Neuron (in vitro differentiated cells): ENCODE results near the gene RGS7.

Experiments
- H2AFZ ChIP-seq: one replicate; pipeline ENCODE4 v1.6.1; 2013; ENCODE audit warnings: low read depth, mild to moderate bottlenecking, inconsistent platforms, low read length, moderate library complexity
- H3K27me3 ChIP-seq: one replicate; pipeline ENCODE4 v1.6.1; 2013; ENCODE audit warnings: low read length; ENCODE audit not compliant: insufficient read depth
- H3K36me3 ChIP-seq: one replicate; pipeline ENCODE4 v1.6.1; 2013; ENCODE audit warnings: low read length; ENCODE audit not compliant: insufficient read depth
- H3K4me1 ChIP-seq: one replicate; pipeline ENCODE4 v1.6.1; 2013; ENCODE audit warnings: low read length; ENCODE audit not compliant: insufficient read depth
- H3K4me3 ChIP-seq: 2 replicates; pipeline ENCODE4 v1.5.1; 2013; ENCODE audit warnings: mild to moderate bottlenecking, low read length, moderate library complexity
- H3K9me3 ChIP-seq: one replicate; pipeline ENCODE4 v1.6.1; 2013; ENCODE audit warnings: low read length

RGS7 gene

DNA sequence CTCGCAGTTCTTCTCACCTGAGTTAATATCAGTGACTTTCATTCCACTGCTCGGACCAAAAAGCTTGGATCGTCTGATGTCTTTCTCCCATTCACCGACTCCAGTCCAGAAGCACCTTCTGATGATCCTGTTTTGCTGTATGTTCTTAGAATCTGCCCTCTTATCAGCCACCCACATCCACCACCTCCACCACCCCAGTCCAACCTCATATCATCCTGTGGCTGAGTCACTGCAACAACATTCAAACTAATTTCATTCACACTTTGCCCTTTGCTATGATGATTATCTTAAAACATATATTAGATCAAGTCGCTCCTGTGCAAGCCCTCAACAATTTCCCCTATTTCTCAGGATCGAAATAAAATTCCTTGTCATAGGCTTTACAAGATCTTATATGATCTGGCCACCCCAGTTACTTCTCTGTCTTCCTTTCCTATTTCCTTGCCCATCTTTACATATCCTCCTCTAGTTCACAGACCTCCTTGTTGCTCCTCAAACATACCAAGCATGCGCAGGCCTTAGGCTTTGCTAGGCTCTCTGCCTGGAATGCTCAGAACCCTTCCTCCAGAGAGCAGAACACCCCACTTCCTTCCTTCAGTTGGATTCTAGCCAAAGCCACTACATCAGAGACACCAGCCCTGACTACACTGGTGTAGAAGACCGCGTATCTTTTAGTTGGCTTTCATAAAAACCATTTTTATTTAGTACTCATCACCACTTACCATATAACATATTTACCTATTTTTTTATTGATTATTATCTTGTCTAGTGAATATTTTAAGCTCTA is 409.4 kb downstream of the RGS7 start:
- no peaks in the 10 kb centered on the region for H3K4me1 ChIP-seq
- H3K9me3 ChIP-seq, result no peaks in the 10 kb centered on the region
- H3K27me3 ChIP-seq, result no peaks in the 10 kb centered on the region
- H3K4me3 ChIP-seq, result no peak overlapping the region
- H3K36me3 ChIP-seq, result no peaks in the 10 kb centered on the region
- H2AFZ ChIP-seq, result no peak overlapping the region

DNA sequence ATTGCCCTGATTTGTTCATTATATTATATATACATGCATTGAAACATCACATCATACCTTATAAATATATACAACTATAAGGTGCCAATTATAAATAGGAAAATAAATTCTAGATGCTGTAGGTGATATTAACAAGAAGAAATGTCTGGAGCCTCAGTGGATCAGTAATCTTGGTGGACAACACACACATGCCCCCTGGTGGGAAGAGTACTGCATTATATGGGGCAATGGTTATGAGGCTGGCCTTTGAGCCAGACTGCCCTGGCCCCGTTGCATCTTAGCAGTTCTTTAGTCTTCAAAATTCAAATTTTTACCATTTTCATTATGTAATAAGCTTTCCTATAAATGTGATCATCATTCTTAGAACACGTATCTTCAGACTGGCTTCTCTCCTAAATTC is 410.1 kb downstream of the RGS7 start:
- H2AFZ ChIP-seq, result no peak overlapping the region
- H3K27me3 ChIP-seq, result no peaks in the 10 kb centered on the region

DNA sequence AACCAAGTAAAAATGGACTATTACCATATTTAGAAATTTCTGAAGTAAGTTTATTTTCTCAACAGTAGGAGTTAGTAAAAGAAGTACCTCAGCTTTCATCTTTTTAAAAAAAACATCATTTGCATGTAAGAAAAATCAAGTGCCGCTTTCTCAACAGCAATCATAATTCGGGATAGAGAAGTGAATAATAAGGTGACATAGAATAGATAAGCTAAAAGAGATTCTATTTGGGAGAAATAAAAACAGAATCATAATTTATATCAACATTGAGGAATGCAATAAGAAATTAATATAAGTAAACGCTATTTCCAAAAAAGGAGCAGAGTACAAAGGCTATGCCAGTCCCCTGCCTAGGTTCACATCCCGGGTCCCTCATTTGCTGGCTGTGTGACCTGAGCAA is 414.1 kb downstream of the RGS7 start:
- no peaks in the 10 kb centered on the region for H3K9me3 ChIP-seq
- H2AFZ ChIP-seq, result no peak overlapping the region
- H3K27me3 ChIP-seq, result no peaks in the 10 kb centered on the region
- H3K36me3 ChIP-seq, result no peaks in the 10 kb centered on the region
- H3K4me1 ChIP-seq, result no peaks in the 10 kb centered on the region
- no peak overlapping the region for H3K4me3 ChIP-seq

More for the DNA sequence above, 410.1 kb downstream of the RGS7 start:
- Histone ChIP-seq H3K9me3 (no peaks in the 10 kb centered on the region), H3K4me3 (no peak overlapping the region), H3K36me3 (no peaks in the 10 kb centered on the region), H3K4me1 (no peaks in the 10 kb centered on the region)

DNA sequence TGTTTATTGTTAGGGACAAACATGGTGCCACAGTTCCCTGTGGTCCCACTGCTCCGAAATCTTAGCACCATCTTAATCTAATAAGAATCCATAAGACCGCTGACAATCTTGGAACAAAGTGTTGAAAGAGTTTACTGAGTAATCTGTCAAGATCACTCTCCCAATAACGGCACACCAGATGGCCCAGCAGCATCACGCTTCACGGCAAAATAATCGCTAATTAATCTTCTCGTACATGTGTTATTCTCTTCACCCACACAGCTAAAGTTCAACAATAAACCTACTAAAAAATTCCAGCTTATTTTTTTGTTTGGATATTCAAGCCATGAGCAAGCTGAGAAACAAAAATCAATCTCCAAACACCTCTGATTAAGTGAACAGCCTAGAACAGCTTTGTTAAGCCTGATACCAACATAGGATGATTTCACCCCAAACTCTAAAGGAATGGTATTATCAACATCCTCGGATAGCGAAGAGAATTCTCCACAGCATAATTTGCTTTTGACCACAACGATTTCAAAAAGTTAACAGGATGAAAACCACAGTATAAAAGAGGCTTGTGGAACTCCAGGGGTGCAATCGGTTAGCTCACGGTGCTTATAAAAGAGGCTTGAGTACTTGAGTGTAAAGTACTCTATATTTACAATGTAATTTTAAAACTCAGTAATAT is 415.2 kb downstream of the RGS7 start:
- H3K4me3 ChIP-seq, result no peak overlapping the region
- H2AFZ ChIP-seq, result no peak overlapping the region
- no peaks in the 10 kb centered on the region for H3K4me1 ChIP-seq
- H3K27me3 ChIP-seq, result no peaks in the 10 kb centered on the region
- H3K36me3 ChIP-seq, result no peaks in the 10 kb centered on the region
- H3K9me3 ChIP-seq, result peaks cover 3% of the 10 kb centered on the region

DNA sequence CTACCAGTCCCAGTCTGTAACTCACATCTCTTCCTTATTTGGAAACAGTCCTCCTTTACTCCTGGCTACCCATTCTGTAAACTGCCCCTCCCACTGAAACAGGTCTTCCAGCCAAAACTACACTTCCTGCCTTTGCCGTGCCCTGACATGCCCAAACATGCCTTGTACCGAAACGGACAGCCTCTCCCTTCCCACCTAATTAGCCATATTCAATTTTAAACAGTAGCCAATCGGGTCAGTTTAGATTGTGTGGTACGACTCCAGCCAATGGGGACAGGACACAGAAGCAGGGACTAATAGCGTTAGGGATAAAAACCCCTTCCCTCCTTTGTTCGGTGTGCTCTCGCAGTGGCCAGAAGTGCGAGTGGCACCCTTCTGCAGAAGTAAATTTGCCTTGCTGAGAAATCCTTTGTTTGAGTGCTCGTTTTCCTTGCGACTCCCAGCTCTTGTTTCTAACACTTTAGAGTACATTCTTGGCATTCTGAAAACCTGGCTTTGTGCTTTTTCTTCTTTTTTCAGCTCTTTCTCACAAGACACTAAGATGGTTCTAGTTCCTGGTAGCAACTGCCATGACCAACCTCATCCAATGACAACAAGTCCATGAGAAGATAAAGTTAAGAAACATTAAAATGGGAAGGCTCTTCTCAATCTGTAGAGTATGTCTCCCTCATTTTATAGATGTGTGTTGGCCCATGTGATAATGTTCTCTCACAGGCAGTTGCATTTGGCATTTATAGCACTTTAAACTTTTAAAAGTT is 419.9 kb downstream of the RGS7 start:
- no peaks in the 10 kb centered on the region for H3K27me3 ChIP-seq
- H3K4me3 ChIP-seq, result no peak overlapping the region
- no peak overlapping the region for H2AFZ ChIP-seq
- no peaks in the 10 kb centered on the region for H3K36me3 ChIP-seq
- H3K4me1 ChIP-seq, result peaks cover 5% of the 10 kb centered on the region
- peaks cover 5% of the 10 kb centered on the region for H3K9me3 ChIP-seq

DNA sequence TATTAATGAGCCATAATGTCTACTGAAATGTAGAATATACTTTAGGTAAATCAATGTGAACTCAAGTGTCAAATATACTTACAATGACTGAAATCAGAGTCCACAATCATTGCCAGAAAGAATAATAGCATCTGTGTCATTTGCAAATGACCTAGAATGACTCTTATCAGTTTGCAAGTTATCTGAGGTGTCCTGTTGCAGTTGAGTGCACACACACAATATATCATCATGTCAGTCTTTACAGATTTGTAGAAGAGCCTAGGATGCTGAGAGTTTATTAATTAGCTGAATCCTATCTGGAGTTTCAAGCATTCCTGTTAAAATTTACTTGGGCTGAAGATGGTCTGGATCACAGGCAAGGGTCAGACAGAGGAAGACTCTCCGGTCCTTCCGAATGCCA is 421.1 kb downstream of the RGS7 start:
- Histone ChIP-seq H3K9me3 (peaks cover 5% of the 10 kb centered on the region), H3K36me3 (no peaks in the 10 kb centered on the region), H2AFZ (no peak overlapping the region), H3K4me1 (peaks cover 5% of the 10 kb centered on the region), H3K27me3 (no peaks in the 10 kb centered on the region), H3K4me3 (no peak overlapping the region)

DNA sequence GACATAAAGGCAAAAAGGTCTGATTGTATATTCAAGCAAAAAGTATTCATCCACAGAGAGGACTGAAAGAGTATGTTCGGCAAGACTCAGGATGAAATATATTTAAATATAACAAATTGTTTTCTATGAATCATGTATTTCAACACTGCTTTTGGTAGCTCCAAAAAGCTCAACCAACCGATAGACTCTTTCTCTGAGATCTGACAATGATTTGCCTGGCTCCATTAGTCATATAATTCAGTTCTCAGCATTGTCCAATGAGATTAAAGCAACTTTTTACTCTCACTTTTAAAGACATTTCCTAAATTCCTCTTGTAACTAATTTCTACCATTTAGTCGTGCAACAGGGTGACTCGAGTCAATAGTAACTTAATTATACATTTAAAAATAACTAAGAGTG is 426.0 kb downstream of the RGS7 start:
- Histone ChIP-seq H3K4me1 (peaks cover 5% of the 10 kb centered on the region), H3K36me3 (no peaks in the 10 kb centered on the region), H2AFZ (no peak overlapping the region), H3K4me3 (no peak overlapping the region), H3K9me3 (no peaks in the 10 kb centered on the region), H3K27me3 (no peaks in the 10 kb centered on the region)

DNA sequence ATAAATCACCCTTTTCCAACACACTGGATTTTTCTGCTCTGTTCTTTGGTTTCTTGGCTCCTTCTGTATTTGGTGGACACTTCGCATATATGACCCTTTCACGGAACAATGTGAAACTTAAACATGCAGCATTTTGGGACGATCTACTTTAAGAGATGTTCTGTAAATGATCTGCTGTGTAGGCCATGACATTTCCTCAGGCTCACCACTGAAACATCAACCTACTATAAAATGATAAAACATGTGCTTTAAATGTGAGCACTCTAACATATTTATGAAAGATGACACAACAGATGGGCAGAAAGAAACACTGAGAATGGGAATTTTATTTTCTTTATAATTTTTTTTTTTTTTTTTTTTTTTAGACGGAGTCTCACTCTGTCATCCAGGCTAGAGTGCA is 428.7 kb downstream of the RGS7 start:
- Histone ChIP-seq H3K9me3 (no peaks in the 10 kb centered on the region), H2AFZ (no peak overlapping the region), H3K27me3 (no peaks in the 10 kb centered on the region), H3K4me1 (no peaks in the 10 kb centered on the region), H3K36me3 (no peaks in the 10 kb centered on the region), H3K4me3 (no peak overlapping the region)

DNA sequence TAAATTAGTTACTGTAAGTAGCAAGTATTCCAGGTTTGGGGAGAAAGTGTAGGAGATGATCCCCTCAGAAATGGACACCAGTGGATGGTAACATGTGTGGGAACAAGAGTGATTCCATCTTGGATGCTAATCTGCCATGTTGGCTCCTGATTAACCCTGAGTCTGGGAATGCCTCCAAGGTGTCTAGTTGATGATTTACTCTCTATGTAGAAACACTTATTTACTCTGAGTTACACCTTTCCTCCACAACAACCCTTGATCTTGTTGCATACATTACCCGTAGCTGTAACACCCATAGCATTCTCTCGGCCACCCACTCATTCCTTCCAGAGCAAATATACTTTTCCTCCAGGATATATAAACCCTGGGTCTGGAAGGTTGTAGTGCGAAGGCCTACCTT is 429.2 kb downstream of the RGS7 start:
- no peaks in the 10 kb centered on the region for H3K4me1 ChIP-seq
- no peaks in the 10 kb centered on the region for H3K36me3 ChIP-seq
- no peak overlapping the region for H3K4me3 ChIP-seq
- no peak overlapping the region for H2AFZ ChIP-seq
- no peaks in the 10 kb centered on the region for H3K9me3 ChIP-seq
- H3K27me3 ChIP-seq, result no peaks in the 10 kb centered on the region

DNA sequence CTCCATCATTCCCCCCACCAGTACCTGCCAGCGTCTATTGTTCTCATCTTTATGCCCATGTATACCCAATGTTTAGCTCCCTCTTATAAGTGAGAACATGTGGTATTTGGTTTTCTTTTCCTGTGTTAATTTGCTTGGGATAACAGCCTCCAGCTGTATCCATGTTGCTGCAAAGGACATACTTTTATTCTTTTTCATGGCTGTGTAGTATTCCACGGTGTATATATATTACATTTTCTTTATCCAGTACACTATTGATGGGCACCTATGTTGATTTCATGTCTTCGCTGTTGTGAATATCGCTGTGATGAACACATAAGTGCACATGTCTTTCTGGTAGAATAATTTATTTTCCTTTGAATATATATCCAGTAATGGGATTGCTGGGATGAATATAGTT is 431.7 kb downstream of the RGS7 start:
- no peaks in the 10 kb centered on the region for H3K36me3 ChIP-seq
- H3K4me1 ChIP-seq, result no peaks in the 10 kb centered on the region
- no peak overlapping the region for H2AFZ ChIP-seq
- no peaks in the 10 kb centered on the region for H3K27me3 ChIP-seq
- H3K4me3 ChIP-seq, result no peak overlapping the region
- no peaks in the 10 kb centered on the region for H3K9me3 ChIP-seq

DNA sequence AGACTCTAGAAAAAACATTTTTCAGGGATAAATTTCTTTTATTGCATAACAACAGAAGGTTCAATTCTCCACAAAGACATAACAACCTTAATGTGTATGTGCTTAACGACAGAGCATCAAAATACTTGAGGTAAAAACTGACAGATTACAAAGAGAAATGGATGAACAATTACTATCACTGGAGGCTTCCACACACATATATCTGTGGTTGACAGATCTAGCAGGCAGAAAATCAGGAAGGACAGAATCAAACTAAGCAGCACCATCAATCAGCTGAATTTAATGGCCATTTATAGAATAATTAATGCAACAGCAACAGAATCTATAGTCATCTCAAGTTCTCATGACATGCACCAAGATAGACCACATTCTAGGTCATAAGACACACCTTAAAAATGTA is 439.0 kb downstream of the RGS7 start:
- Histone ChIP-seq H2AFZ (no peak overlapping the region), H3K27me3 (no peaks in the 10 kb centered on the region), H3K4me3 (no peak overlapping the region), H3K9me3 (no peaks in the 10 kb centered on the region), H3K4me1 (no peaks in the 10 kb centered on the region), H3K36me3 (no peaks in the 10 kb centered on the region)

DNA sequence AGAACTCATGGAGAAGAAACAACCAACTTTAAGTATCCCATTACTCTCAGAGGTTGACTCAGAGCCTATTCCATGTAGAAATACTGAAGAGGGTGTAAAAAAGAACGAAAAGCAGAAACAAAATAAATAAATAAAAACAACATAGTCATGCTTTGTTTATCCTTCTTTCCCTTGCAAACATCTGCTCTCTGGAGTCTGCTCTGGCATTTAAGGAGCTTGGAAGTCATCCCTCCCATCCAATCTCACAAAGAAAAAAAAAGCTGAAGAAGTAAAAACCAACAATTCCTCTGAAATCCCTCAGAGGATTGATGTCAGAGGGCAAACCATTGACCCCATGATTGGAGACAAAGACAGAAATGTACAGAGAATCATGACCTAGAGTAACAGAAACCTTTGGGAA is 442.5 kb downstream of the RGS7 start:
- Histone ChIP-seq H2AFZ (no peak overlapping the region), H3K9me3 (no peaks in the 10 kb centered on the region), H3K4me3 (no peak overlapping the region), H3K4me1 (no peaks in the 10 kb centered on the region), H3K27me3 (no peaks in the 10 kb centered on the region), H3K36me3 (no peaks in the 10 kb centered on the region)

DNA sequence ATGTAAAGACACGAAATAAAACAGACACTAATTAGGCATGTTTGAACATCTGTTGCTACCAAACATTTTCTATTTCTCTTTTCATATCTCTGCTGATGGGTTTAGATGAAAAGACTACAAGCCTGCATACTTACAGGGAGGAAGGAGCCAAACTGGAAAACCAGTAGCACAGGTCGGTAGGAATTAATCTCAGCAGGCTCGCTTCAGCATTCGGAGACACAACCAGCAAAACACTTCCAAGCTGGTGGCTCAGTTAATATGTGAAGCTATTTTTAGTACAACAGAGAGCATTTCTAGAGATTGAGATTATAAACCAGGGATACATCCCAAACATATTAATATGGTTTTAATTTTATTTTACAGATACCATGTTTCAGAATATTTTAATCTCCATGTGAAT is 444.2 kb downstream of the RGS7 start:
- no peak overlapping the region for H2AFZ ChIP-seq
- no peaks in the 10 kb centered on the region for H3K4me1 ChIP-seq
- H3K9me3 ChIP-seq, result no peaks in the 10 kb centered on the region
- H3K4me3 ChIP-seq, result no peak overlapping the region
- no peaks in the 10 kb centered on the region for H3K36me3 ChIP-seq
- no peaks in the 10 kb centered on the region for H3K27me3 ChIP-seq
